Measurements from ENCODE around the gene TTC4.
"Not testable (repeated sequence)": the region's sequence is repeated elsewhere in the genome, so short reads cannot be mapped to it uniquely, and the experiment has no call there.

Gene TTC4

DNA sequence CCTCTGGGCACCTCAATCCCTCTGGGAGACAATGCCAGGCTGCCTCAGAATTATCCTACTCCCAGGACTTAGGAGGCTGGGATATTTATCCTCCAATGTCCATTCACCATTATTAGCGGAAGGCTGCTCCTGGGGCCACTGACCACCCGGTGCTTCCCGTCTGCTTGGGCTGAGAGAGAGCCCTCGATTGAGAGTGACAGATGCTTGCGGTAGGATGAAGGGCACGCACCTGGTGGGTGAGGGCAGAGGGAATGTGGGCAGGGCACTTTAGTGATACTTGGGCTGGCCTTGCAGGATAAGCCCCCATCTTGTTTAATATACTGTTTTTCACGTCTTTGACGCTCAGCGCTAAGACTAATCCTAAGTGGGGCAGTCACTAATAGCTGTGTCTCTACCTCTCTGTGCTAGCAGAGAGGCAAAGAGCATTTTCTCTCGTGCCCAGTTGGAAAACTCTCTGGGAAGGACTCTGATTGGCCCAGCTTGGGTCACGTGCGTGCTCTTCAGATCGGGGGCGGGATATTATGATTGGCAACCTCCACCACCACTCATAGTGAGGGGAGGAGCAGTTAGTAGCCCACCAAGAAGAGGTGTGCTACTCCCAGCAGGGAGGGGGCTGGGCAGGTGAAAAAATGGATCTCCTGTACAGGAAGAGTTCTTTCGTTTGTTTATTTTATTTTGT is 59.3 kb downstream of the TTC4 start:
- ChIA-PET POLR2A (no interaction called here), CTCF (no interaction called here)
- TF ChIP-seq CTBP1 (IDR thresholded peaks at IDR 0.05; ENCODE audit: borderline replicate concordance) (no peak), HDGF (IDR thresholded peaks at IDR 0.05; ENCODE audit: borderline replicate concordance) (no peak), L3MBTL2 (conservative IDR thresholded peaks at IDR 0.05) (peak; percentile 66), FOXM1 (IDR thresholded peaks at IDR 0.05; ENCODE audit: borderline replicate concordance) (no peak), NFRKB (IDR thresholded peaks at IDR 0.05) (no peak), FOXK2 (IDR thresholded peaks at IDR 0.05) (no peak), TARDBP (IDR thresholded peaks at IDR 0.05) (no peak)
- TF ChIP-seq, protein P1, sequence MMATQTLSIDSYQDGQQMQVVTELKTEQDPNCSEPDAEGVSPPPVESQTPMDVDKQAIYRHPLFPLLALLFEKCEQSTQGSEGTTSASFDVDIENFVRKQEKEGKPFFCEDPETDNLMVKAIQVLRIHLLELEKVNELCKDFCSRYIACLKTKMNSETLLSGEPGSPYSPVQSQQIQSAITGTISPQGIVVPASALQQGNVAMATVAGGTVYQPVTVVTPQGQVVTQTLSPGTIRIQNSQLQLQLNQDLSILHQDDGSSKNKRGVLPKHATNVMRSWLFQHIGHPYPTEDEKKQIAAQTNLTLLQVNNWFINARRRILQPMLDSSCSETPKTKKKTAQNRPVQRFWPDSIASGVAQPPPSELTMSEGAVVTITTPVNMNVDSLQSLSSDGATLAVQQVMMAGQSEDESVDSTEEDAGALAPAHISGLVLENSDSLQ (IDR thresholded peaks at IDR 0.05) = peak; percentile 98
- DNase-seq (ENCODE audit: extremely low spot score) = peak; percentile 91

DNA sequence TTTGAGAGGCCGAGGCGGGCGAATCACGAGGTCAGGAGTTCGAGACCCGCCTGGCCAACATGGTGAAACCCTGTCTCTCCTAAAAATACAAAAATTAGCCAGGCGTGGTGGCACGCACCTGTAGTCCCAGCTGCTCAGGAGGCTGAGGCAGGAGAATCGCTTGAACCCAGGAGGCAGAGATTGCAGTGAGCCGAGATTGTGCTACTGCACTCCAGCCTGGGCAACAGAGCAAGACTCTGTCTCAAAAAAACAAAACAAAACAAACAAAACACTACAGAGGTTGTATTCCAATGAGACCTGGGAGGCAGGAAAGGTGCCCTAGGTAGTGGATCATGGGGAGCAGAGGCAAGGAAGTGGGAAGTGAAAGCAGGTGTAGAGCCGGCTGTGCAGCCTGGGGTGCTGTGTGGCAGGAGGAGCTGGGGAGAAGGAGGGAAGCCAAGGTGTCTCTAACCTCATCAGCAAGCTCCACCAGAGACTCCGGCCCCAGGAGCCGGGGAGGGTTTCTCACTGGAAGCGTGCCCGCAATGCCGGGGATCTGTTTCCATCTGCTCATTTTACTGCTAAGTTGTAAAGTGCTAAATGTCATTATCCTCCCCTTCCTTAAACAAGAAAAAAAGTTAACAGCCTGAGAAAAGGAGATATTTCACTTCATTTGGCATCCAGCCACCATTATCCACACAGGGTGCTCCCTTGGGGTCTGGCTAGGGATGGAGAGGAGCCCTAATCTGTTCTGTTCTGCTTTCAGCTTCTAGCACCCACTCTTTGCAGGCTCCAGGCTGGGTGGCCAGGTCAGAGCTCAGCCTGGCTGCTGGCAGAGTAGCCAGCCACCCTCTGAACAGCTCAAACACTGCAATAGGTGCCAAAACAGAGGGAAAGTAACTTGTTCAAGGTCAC is 60.4 kb downstream of the TTC4 start:
- POLR2A ChIA-PET = not testable (repeated sequence)

DNA sequence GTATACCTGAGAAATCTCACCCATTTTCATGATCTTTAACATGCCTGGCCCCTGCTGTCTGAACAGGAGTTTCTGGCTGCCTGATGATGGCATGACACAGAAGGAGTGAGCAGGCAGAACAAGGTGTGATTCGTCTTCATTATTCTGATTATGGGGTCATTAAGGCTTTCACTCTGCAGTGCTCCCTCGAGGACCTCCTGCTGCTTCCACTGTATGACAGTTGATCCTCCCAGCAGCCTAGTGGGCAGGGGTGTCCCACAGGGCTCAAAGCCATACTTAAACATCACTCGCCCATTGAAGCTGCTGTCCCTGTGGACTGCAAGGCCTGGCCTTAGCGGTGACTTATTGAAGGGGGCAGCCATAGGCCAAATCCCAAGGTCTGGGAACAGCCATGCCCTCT is 61.4 kb downstream of the TTC4 start:
- DNase-seq (ENCODE audit: extremely low spot score) = no peak
- POLR2A ChIA-PET = no interaction called here
- TF ChIP-seq L3MBTL2 (conservative IDR thresholded peaks at IDR 0.05) (no peak), CTBP1 (IDR thresholded peaks at IDR 0.05; ENCODE audit: borderline replicate concordance) (no peak), BHLHE40 (IDR thresholded peaks at IDR 0.05; ENCODE audit: borderline replicate concordance) (no peak), FOXM1 (IDR thresholded peaks at IDR 0.05; ENCODE audit: borderline replicate concordance) (no peak), FOXA1 (IDR thresholded peaks at IDR 0.05) (no peak), LEF1 (IDR thresholded peaks at IDR 0.05; ENCODE audit: borderline replicate concordance) (no peak), FOXK2 (IDR thresholded peaks at IDR 0.05) (no peak), SUZ12 (IDR thresholded peaks at IDR 0.05) (no peak), NFRKB (IDR thresholded peaks at IDR 0.05) (no peak), SP1 (IDR thresholded peaks at IDR 0.05) (no peak), ZNF384 (IDR thresholded peaks at IDR 0.05) (no peak), ELF4 (IDR thresholded peaks at IDR 0.05) (no peak), ARNT (IDR thresholded peaks at IDR 0.05) (no peak), TARDBP (IDR thresholded peaks at IDR 0.05) (no peak)
- TF ChIP-seq, protein P1 (IDR thresholded peaks at IDR 0.05) = no peak
- CTCF ChIA-PET = no interaction called here

More for the DNA sequence above, 60.4 kb downstream of the TTC4 start:
- not testable (repeated sequence) for DNase-seq (ENCODE audit: extremely low spot score)
- CTCF ChIA-PET = interaction anchor here (0.7 kb wide), 1 partner anchor 52 kb away, joined by 4 read pairs; no protein-coding TSS in a partner anchor

DNA sequence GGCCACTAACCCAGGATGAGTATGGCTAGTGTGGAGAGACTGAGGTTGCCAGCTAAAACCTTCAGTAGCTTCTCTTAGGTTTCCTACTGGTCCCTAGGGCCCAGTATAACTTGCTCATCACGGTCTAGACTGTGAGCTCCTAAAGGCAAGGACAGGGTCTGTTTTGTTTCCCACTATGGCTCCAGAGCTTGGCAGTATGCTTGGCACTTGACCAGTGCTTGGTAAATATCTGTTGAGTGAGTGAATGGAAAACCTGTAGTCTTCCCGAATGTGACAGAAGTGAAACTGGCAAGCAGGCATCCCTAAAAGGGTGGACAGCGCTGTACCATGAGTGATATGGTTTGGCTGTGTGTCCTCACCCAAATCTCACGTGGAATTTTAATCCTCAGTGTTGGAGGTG is 61.8 kb downstream of the TTC4 start:
- no peak for DNase-seq (ENCODE audit: extremely low spot score)
- no peak for TF ChIP-seq SUZ12 (IDR thresholded peaks at IDR 0.05)
- no peak for TF ChIP-seq ELF4 (IDR thresholded peaks at IDR 0.05)
- no peak for TF ChIP-seq BHLHE40 (IDR thresholded peaks at IDR 0.05; ENCODE audit: borderline replicate concordance)
- no peak for TF ChIP-seq ZNF384 (IDR thresholded peaks at IDR 0.05)
- TF ChIP-seq CTBP1 (IDR thresholded peaks at IDR 0.05; ENCODE audit: borderline replicate concordance) = no peak
- no peak for TF ChIP-seq HDGF (IDR thresholded peaks at IDR 0.05; ENCODE audit: borderline replicate concordance)
- TF ChIP-seq TARDBP (IDR thresholded peaks at IDR 0.05) = no peak
- no peak for TF ChIP-seq FOXA1 (IDR thresholded peaks at IDR 0.05)
- TF ChIP-seq SP1 (IDR thresholded peaks at IDR 0.05) = no peak
- TF ChIP-seq FOXM1 (IDR thresholded peaks at IDR 0.05; ENCODE audit: borderline replicate concordance) = no peak
- TF ChIP-seq, protein P1 (IDR thresholded peaks at IDR 0.05) = no peak
- TF ChIP-seq NFRKB (IDR thresholded peaks at IDR 0.05) = no peak
- TF ChIP-seq LEF1 (IDR thresholded peaks at IDR 0.05; ENCODE audit: borderline replicate concordance) = no peak
- TF ChIP-seq ARNT (IDR thresholded peaks at IDR 0.05) = no peak
- no peak for TF ChIP-seq FOXK2 (IDR thresholded peaks at IDR 0.05)
- TF ChIP-seq L3MBTL2 (conservative IDR thresholded peaks at IDR 0.05) = no peak
- ChIA-PET POLR2A (no interaction called here), CTCF (no interaction called here)

DNA sequence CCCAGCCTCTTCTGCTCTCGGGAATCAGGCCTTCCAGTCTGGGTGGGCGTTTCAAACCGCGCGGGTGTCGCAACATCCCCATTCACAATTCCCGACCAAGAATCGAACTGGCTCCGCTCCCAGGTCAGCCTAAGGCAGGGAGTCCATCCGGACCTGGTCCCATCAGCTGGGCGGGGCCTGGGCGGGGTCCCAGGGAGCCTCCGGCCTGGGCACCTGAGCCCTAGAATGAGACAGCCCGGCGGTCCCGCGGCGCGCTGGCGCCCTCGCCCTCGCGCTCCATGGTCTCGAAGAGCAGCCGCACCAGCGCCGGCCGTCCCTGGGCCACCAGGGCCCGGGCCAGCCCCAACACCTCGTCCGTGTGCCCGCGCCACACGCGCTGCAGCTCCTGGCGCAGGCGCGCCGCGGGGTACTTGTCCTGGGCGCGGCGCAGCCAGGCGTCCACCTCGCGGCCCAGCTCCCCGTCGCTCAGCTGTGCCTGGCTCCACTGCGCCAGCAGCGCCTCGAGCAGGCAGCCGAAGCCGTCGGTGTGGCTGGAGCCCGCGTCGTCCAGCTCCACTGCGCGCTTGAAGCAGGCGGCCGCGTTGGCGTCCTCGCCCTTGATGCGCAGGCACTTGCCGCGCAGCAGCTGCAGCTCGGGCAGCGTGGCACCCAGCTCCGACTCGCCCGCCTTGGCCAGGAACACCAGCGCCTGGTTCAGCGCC is 65.5 kb downstream of the TTC4 start:
- TF ChIP-seq FOXM1 (IDR thresholded peaks at IDR 0.05; ENCODE audit: borderline replicate concordance) = no peak
- no peak for DNase-seq (ENCODE audit: extremely low spot score)
- ChIA-PET POLR2A (no interaction called here), CTCF (interaction anchor here (0.6 to 1.0 kb wide), 4 partner anchors 9 to 481 kb away, joined by 3 to 4 read pairs (median 3); no protein-coding TSS in a partner anchor)

DNA sequence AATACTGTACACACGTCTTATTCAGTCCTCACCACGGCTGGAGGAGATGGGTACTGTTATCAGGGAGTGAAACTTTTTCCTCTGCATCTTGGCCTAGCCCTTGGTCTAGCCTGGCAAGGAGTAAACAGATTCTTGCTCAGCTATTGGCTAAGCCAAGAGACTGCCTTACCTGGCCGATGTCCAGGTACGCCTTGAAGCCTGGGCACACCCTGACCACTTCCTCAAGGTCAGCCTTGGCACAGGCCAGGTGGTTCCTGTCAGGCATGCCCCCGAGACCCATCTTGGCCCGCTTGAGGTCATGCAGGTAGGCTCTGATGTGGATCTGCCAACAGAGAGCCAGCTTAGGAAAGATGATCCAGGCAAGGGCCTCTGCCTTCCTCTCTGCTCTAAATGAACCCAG is 66.5 kb downstream of the TTC4 start:
- ChIA-PET POLR2A (no interaction called here), CTCF (interaction anchor here (1.0 kb wide), 1 partner anchor 10 kb away, joined by 3 read pairs; no protein-coding TSS in a partner anchor)
- TF ChIP-seq TARDBP (IDR thresholded peaks at IDR 0.05) (no peak), NFRKB (IDR thresholded peaks at IDR 0.05) (no peak), SP1 (IDR thresholded peaks at IDR 0.05) (no peak), LEF1 (IDR thresholded peaks at IDR 0.05; ENCODE audit: borderline replicate concordance) (no peak), FOXA1 (IDR thresholded peaks at IDR 0.05) (no peak), SUZ12 (IDR thresholded peaks at IDR 0.05) (no peak), CTBP1 (IDR thresholded peaks at IDR 0.05; ENCODE audit: borderline replicate concordance) (no peak), FOXK2 (IDR thresholded peaks at IDR 0.05) (no peak), FOXM1 (IDR thresholded peaks at IDR 0.05; ENCODE audit: borderline replicate concordance) (no peak), ZNF384 (IDR thresholded peaks at IDR 0.05) (no peak), BHLHE40 (IDR thresholded peaks at IDR 0.05; ENCODE audit: borderline replicate concordance) (no peak), L3MBTL2 (conservative IDR thresholded peaks at IDR 0.05) (no peak), ARNT (IDR thresholded peaks at IDR 0.05) (no peak), ELF4 (IDR thresholded peaks at IDR 0.05) (no peak), HDGF (IDR thresholded peaks at IDR 0.05; ENCODE audit: borderline replicate concordance) (no peak)
- TF ChIP-seq, protein P1 (IDR thresholded peaks at IDR 0.05) = no peak
- DNase-seq (ENCODE audit: extremely low spot score) = no peak
